Thoracic aorta (tissue), 2 donors: ENCODE results near the gene MDGA2. TPM values are rescaled to one million over a fixed set of nuclear protein-coding genes. Genes with fewer than 3 reads are reported as not detected.

ENCODE experiments used
- ATAC-seq: fragments of 150-250 bp; one replicate; pipeline ENCODE4 v1.8.0; 2017; ENCODE audit warnings: low read depth; ENCODE audit not compliant: insufficient number of reproducible peaks, low FRiP score
- DNase-seq: peaks from one replicate; pipeline ENCODE4 v3.0.0-alpha.2; 2020; ENCODE audit warnings: low spot score
- H3K27ac ChIP-seq, 2 donors: fragments of 200-600 bp; sonication (generic); 1 replicate in 1 of 2; 2 replicates in 1 of 2; pipeline ENCODE4 v1.5.1; 2016; ENCODE audit warnings: mild to moderate bottlenecking in 2 of 2, moderate library complexity in 2 of 2
- H3K27me3 ChIP-seq: fragments of 200-600 bp; sonication (generic); replicated peaks from 2 replicates; pipeline ENCODE4 v1.6.0; 2016; ENCODE audit warnings: mild to moderate bottlenecking; ENCODE audit not compliant: insufficient read depth
- H3K36me3 ChIP-seq: fragments of 200-600 bp; sonication (generic); one replicate; pipeline ENCODE4 v1.5.1; 2016
- H3K4me1 ChIP-seq, 2 donors: fragments of 200-600 bp; sonication (generic); 1 replicate in 1 of 2; 2 replicates in 1 of 2; pipeline versions ENCODE4 v1.5.1 to v1.6.0; 2016; ENCODE audit warnings: low read depth in 2 of 2, mild to moderate bottlenecking in 1 of 2; ENCODE audit not compliant: control insufficient read depth in 1 of 2
- H3K4me3 ChIP-seq: fragments of 200-600 bp; sonication (generic); 2 replicates; pipeline ENCODE4 v1.5.1; 2016; ENCODE audit warnings: mild to moderate bottlenecking
- H3K9me3 ChIP-seq: fragments of 200-600 bp; sonication (generic); 2 replicates; pipeline ENCODE4 v1.5.1; 2016
- CTCF ChIP-seq: fragments of 200-600 bp; sonication (generic); IDR thresholded peaks from one replicate; pipeline ENCODE4 v1.5.1; 2019; ENCODE audit warnings: antibody characterized with exemption
- total RNA-seq, 2 donors: library from RNA; depleted of rRNA; stranded (reverse); fragments of >200 nt; gene quantifications; one replicate each; pipeline versions ENCODE4 v1.1.0 to v1.2.3, GENCODE V29; 2016

The MDGA2 gene
- total RNA-seq, 2 donors from 2014 or later, result not detected

DNA sequence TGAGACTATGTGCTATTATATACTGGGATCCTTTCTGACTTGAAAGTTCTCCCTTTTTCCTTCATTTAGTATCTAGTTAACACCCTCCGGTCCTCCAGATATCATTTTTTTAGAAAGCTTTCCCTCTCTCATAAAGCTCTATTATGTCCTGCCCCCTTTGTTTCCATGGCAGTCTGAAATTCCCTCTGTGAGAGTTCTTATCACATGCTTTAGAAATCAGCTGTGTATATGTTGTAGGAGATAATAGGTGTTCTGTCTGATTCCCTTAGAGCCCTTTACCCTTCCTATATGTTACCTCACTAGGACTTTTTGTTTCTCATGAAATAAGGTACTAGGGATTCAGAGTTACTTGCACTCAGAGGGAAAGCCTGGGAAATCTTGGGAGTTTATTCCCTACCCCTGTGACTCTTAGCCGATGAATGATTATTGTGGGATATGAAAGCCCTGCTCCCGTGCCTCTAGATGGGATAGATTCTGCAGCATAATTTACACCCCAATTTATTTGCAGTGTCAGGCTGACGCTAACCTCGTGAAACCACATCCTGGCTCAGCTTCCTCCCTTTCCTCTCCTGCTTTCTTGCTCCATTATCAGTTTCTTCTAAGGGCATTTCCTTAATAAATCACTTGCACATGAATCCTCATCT is 448.4 kb downstream of the MDGA2 start:
- no peaks in the 10 kb centered on the region for H3K36me3 ChIP-seq
- no peaks in the 10 kb centered on the region for H3K27me3 ChIP-seq
- no peaks in the 10 kb centered on the region for H3K4me1 ChIP-seq
- no peak overlapping the region for H3K4me3 ChIP-seq
- no peak for TF ChIP-seq CTCF
- DNase-seq (no peak), ATAC-seq (no peak)
- H3K9me3 ChIP-seq, result no peaks in the 10 kb centered on the region
- no peak overlapping the region for H3K27ac ChIP-seq

- Histone ChIP-seq H3K27me3 (no peaks in the 10 kb centered on the region), H3K4me3 (no peak overlapping the region), H3K9me3 (no peaks in the 10 kb centered on the region), H3K27ac (no peak overlapping the region), H3K4me1 (no peaks in the 10 kb centered on the region), H3K36me3 (no peaks in the 10 kb centered on the region)
- no peak for DNase-seq
- no peak for TF ChIP-seq CTCF
- no peak for ATAC-seq
These were observed 451.7 kb downstream of the MDGA2 start for GRCh38 chr14:47223656-47224055.

DNA sequence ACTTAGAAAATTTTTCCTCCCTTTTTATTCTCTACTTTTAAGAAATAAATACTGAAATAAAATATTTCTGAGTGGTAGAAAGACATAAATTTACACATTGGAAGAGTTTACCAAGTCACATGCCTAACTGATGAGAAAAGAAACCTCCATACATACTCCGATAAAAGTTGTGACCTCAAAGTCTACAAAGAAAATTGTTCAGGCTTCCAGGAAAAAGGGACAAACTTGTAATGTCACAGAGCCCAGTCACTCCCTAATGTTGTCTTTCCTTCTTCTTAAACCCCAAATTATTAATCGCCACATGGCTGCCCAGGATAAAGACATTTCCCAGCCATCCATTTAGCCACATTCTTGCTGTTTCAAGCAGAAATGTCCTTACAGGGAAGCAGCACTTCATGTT is 455.3 kb downstream of the MDGA2 start:
- H3K9me3 ChIP-seq, result no peaks in the 10 kb centered on the region
- no peak for ATAC-seq

DNA sequence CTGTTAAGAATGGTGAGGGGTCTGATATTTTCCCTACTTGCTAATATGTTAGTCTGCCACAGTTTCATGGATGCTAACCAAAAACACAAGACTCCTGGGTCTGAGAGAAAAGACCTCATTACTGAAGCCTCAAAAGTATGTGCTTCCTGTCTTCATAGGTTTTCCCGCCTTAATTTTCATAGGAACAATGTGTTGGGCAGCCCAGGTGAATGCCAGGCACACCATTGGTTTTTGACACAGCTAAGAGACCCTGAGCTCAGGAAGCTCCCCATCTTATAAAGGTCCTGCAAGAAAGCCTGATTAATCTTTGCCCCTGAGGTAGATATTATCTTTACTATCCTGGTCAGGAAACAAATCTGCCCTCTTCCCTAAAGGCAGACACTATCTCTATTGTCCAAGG is 464.1 kb downstream of the MDGA2 start:
- no peak for DNase-seq
- Histone ChIP-seq H3K9me3 (no peaks in the 10 kb centered on the region), H3K27ac (no peak overlapping the region), H3K4me3 (no peak overlapping the region), H3K4me1 (no peaks in the 10 kb centered on the region), H3K27me3 (no peaks in the 10 kb centered on the region), H3K36me3 (no peaks in the 10 kb centered on the region)
- ATAC-seq, result no peak
- TF ChIP-seq CTCF, result no peak

More for the DNA sequence above, 455.3 kb downstream of the MDGA2 start:
- no peak for DNase-seq
- Histone ChIP-seq H3K4me1 (no peaks in the 10 kb centered on the region), H3K36me3 (no peaks in the 10 kb centered on the region), H3K4me3 (no peak overlapping the region), H3K27ac (no peak overlapping the region), H3K27me3 (no peaks in the 10 kb centered on the region)
- TF ChIP-seq CTCF, result no peak

DNA sequence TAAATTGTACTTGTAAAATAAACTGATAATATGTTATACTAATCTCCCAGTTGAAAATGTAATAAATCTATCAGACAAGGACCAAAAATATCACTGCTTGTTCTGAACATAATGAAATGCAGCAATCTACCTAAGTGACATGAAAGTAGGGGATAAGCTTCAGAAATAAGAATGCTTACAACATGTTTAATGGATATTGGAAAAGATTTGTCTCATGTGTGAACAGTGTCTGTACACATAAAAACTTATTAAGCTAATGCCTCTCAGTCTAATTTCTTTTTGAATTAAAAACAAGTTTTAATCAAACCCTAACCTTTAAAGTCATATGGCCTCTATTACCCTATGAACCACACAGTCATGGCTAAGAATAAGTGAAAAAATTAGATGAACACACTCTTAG is 465.3 kb downstream of the MDGA2 start:
- TF ChIP-seq CTCF, result no peak
- Histone ChIP-seq H3K27ac (no peak overlapping the region), H3K4me1 (no peaks in the 10 kb centered on the region), H3K4me3 (no peak overlapping the region), H3K9me3 (no peaks in the 10 kb centered on the region), H3K27me3 (no peaks in the 10 kb centered on the region), H3K36me3 (no peaks in the 10 kb centered on the region)
- ATAC-seq (no peak), DNase-seq (no peak)
